Suprapubic skin (tissue), 4 donors: Measurements from ENCODE around the gene DNAH11. TPM values are rescaled to one million over a fixed set of nuclear protein-coding genes. Genes with fewer than 3 reads are reported as not detected.

ENCODE experiments used
- DNase-seq, 2 donors: peaks; one replicate each; pipeline ENCODE4 v3.0.0-alpha.2; 2019; ENCODE audit warnings: low spot score in 2 of 2
- H3K27ac ChIP-seq: fragments of 200-600 bp; sonication (generic); one replicate; pipeline ENCODE4 v1.5.1; 2019
- H3K27me3 ChIP-seq: fragments of 200-600 bp; sonication (generic); one replicate; pipeline ENCODE4 v1.5.1; 2019
- H3K36me3 ChIP-seq: fragments of 200-600 bp; sonication (generic); one replicate; pipeline ENCODE4 v1.5.1; 2019
- H3K4me1 ChIP-seq: fragments of 200-600 bp; sonication (generic); one replicate; pipeline ENCODE4 v1.5.1; 2019
- H3K4me3 ChIP-seq: fragments of 200-600 bp; sonication (generic); one replicate; pipeline ENCODE4 v1.5.1; 2019; ENCODE audit warnings: mild to moderate bottlenecking
- H3K9me3 ChIP-seq: fragments of 200-600 bp; sonication (generic); one replicate; pipeline ENCODE4 v1.5.1; 2019
- CTCF ChIP-seq, 2 donors: fragments of 200-600 bp in 1 of 2; fragments of 450-650 bp in 1 of 2; sonication (generic) in 1 of 2; IDR thresholded peaks; one replicate each; pipeline ENCODE4 v1.5.1; 2016 to 2019; ENCODE audit warnings: antibody characterized with exemption in 2 of 2, mild to moderate bottlenecking in 1 of 2, moderate library complexity in 1 of 2
- EP300 ChIP-seq: sonication (generic); formaldehyde crosslinking; IDR thresholded peaks from one replicate; pipeline ENCODE4 v1.6.1; 2017; ENCODE audit warnings: antibody characterized with exemption
- POLR2A ChIP-seq, 2 donors: fragments of 450-650 bp; IDR thresholded peaks; one replicate each; pipeline ENCODE4 v1.6.1; 2017; ENCODE audit warnings: antibody characterized with exemption in 2 of 2, mild to moderate bottlenecking in 2 of 2, moderate library complexity in 2 of 2
- POLR2AphosphoS5 ChIP-seq, 3 donors: sonication (generic); formaldehyde crosslinking; IDR thresholded peaks; one replicate each; pipeline ENCODE4 v1.6.1; 2017; ENCODE audit warnings: antibody characterized with exemption in 3 of 3
- WGBS: methylation state at CpG from one replicate; pipeline ENCODE4 v1.1.5; 2018; 5-methylcytosine and 5-hydroxymethylcytosine counted together
- total RNA-seq, 4 donors: library from RNA; depleted of rRNA; stranded (reverse); fragments of >200 nt; gene quantifications; one replicate each; pipeline ENCODE4 v1.1.0, GENCODE V29; 2016

DNAH11 gene
- total RNA-seq, 4 donors from 2014 or later = 0.57 to 48.3 (median 1.8) TPM

- no peaks in the 10 kb centered on the region for H3K9me3 ChIP-seq
- 70% methylated on average over 2 of the region's 2 CpGs for WGBS
- H3K4me1 ChIP-seq = no peaks in the 10 kb centered on the region
- no peak for TF ChIP-seq POLR2AphosphoS5 (IDR thresholded peaks at IDR 0.05)
- TF ChIP-seq EP300 = no peak
- TF ChIP-seq POLR2A (IDR thresholded peaks at IDR 0.05) = no peak
- no peak for TF ChIP-seq CTCF (IDR thresholded peaks at IDR 0.05)
- H3K4me3 ChIP-seq = no peak overlapping the region
- no peak overlapping the region for H3K27ac ChIP-seq
- no peak for DNase-seq
- H3K27me3 ChIP-seq = no peaks in the 10 kb centered on the region
- H3K36me3 ChIP-seq = no peaks in the 10 kb centered on the region
Measured at GRCh38 chr7:21568762-21569161, 25.9 kb downstream of the DNAH11 start.

GRCh38 chr7:21572331-21573313, 29.8 kb downstream of the DNAH11 start:
- Histone ChIP-seq H3K4me1 (no peaks in the 10 kb centered on the region), H3K9me3 (no peaks in the 10 kb centered on the region), H3K27ac (no peak overlapping the region), H3K36me3 (no peaks in the 10 kb centered on the region), H3K4me3 (no peak overlapping the region), H3K27me3 (no peaks in the 10 kb centered on the region)
- no peak for DNase-seq
- WGBS = 81% methylated on average over 7 of the region's 7 CpGs
- TF ChIP-seq EP300 = no peak
- no peak for TF ChIP-seq POLR2AphosphoS5 (IDR thresholded peaks at IDR 0.05)
- no peak for TF ChIP-seq CTCF (IDR thresholded peaks at IDR 0.05)

- H3K9me3 ChIP-seq = no peaks in the 10 kb centered on the region
- H3K27me3 ChIP-seq = no peaks in the 10 kb centered on the region
- TF ChIP-seq POLR2A (IDR thresholded peaks at IDR 0.05) (no peak), EP300 (no peak), POLR2AphosphoS5 (IDR thresholded peaks at IDR 0.05) (no peak)
- no peak for DNase-seq
- peaks cover 9% of the 10 kb centered on the region for H3K4me1 ChIP-seq
- WGBS = 68% methylated on average over 4 of the region's 4 CpGs
- H3K27ac ChIP-seq = peak overlapping the region; percentile 57
- no peak overlapping the region for H3K4me3 ChIP-seq
- H3K36me3 ChIP-seq = no peaks in the 10 kb centered on the region
Measured at GRCh38 chr7:21579341-21580072, 36.7 kb downstream of the DNAH11 start.

- no peak for TF ChIP-seq POLR2A (IDR thresholded peaks at IDR 0.05)
- no peak for TF ChIP-seq EP300
- no peak for TF ChIP-seq POLR2AphosphoS5 (IDR thresholded peaks at IDR 0.05)
- no peak for TF ChIP-seq CTCF (IDR thresholded peaks at IDR 0.05)
- Histone ChIP-seq H3K4me3 (no peak overlapping the region), H3K4me1 (peaks cover 9% of the 10 kb centered on the region), H3K27ac (peak overlapping the region; percentile 67), H3K36me3 (no peaks in the 10 kb centered on the region), H3K9me3 (no peaks in the 10 kb centered on the region), H3K27me3 (no peaks in the 10 kb centered on the region)
- 8% methylated on average over 4 of the region's 4 CpGs for WGBS
- DNase-seq = no peak
Measured at GRCh38 chr7:21580073-21580521, 37.3 kb downstream of the DNAH11 start.

- Histone ChIP-seq H3K36me3 (no peaks in the 10 kb centered on the region), H3K9me3 (no peaks in the 10 kb centered on the region), H3K4me1 (peaks cover 3% of the 10 kb centered on the region), H3K27me3 (no peaks in the 10 kb centered on the region), H3K4me3 (no peak overlapping the region), H3K27ac (no peak overlapping the region)
- TF ChIP-seq CTCF (IDR thresholded peaks at IDR 0.05) = no peak
- TF ChIP-seq POLR2A (IDR thresholded peaks at IDR 0.05) = no peak
- no peak for TF ChIP-seq EP300
- no peak for TF ChIP-seq POLR2AphosphoS5 (IDR thresholded peaks at IDR 0.05)
- DNase-seq = no peak
- 92% methylated on average over 6 of the region's 6 CpGs for WGBS
Measured at GRCh38 chr7:21585070-21585724, 42.4 kb downstream of the DNAH11 start.
